Prostate gland (tissue), 1 donor: ENCODE results near the gene NPEPPS.

Source experiments
- POLR2A ChIP-seq: fragments of 450-650 bp; IDR thresholded peaks from one replicate; pipeline ENCODE4 v1.6.1; 2016; ENCODE audit warnings: antibody characterized with exemption, mild to moderate bottlenecking
- POLR2AphosphoS5 ChIP-seq: sonication (generic); formaldehyde crosslinking; IDR thresholded peaks from one replicate; pipeline ENCODE4 v1.6.1; 2017; ENCODE audit warnings: antibody characterized with exemption

DNA sequence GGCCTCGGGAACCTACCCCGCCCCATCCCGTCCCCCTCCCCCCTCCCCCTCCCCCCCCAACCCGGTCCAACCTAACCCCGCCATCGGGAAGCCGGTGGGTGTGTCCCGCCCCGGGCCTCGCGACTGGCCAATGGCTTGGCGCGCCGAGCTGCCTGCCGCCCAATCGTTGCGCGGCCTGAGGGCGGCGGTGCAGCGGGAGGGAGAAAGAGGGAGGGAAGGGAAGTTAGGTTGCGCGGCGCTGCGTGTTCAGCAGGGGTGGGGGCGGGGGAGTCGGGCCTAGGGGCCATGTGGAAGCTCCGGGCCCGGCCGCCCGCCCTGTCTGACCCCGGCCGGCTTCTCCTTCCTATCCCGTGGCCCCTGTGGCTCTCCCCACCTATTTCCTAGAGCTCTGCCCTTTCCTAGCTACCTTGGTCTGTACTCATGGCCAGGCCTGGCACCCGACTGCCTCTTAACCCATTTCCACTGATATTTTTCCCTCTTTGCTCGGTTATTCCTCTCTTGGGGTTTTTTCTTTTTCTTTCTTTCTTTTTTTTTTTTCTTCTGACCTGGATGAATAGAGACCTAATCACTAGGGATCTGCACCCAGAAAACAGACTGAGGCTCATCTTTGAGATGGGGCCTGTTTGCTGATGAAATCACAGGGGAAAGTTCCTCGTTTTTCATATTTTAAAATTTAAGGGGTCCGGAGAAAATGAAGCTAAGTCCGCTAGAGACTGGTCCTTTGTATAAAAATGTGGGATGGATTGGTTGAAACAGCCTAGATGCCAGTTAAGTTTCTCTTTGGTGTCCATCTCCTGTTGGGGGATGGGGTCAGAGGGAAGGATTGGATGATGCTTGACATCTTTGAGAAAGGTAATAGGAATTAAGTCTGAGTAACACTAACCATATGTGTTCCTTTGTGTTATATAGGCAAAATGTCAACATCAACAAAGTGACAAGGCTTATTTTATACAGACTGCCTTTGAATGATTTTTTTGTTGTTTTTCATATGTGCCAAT lies 119.9 kb downstream of the NPEPPS start:
- TF ChIP-seq POLR2A (no peak), POLR2AphosphoS5 (peak; percentile 82)
